ENCODE data around the gene OSBPL3. TPM values are rescaled to one million over a fixed set of nuclear protein-coding genes. Genes with fewer than 3 reads are reported as not detected.

Gene OSBPL3
- total RNA-seq, 1 experiment from 2014 or later: 8.6 TPM

- Histone ChIP-seq H2BK20ac (ENCODE audit: low read depth, low read length, poor library complexity, severe bottlenecking) (no peak overlapping the region), H3K23ac (ENCODE audit: insufficient read length, low read depth, low read length) (no peak overlapping the region), H4K91ac (ENCODE audit: insufficient read length, low read depth, low read length) (no peak overlapping the region), H4K5ac (ENCODE audit: insufficient read length, low read depth, low read length) (no peak overlapping the region), H3T11ph (ENCODE audit: low read length) (no peak overlapping the region), H2AFZ (ENCODE audit: low read length) (no peak overlapping the region), H2BK15ac (ENCODE audit: low read depth, low read length) (no peak overlapping the region), H3K23me2 (ENCODE audit: insufficient read length, low read depth, low read length, poor library complexity, severe bottlenecking) (no peaks in the 10 kb centered on the region), H2BK120ac (ENCODE audit: low read depth, low read length, poor library complexity, severe bottlenecking) (no peak overlapping the region), H2AK5ac (ENCODE audit: insufficient read length, low read length) (no peak overlapping the region), H4K20me1 (ENCODE audit: control insufficient read depth, insufficient read depth, insufficient read length) (no peaks in the 10 kb centered on the region), H3K79me1 (ENCODE audit: insufficient read depth, low read depth, low read length, poor library complexity, severe bottlenecking) (no peaks in the 10 kb centered on the region), H2BK5ac (ENCODE audit: insufficient read length, low read length) (no peak overlapping the region), H3K27ac (ENCODE audit: insufficient read length, low read depth, low read length) (no peak overlapping the region), H3K9me3 (ENCODE audit: control insufficient read depth, low read depth, low read length) (no peaks in the 10 kb centered on the region), H3K79me2 (ENCODE audit: insufficient read depth, low read length) (0 out of 2 replicates have a peak, but pooled peaks cover 2% of the 10 kb centered on the region), H2BK12ac (ENCODE audit: insufficient read length, low read depth, low read length) (no peak overlapping the region), H3K56ac (ENCODE audit: insufficient read length, low read depth, low read length) (no peak overlapping the region), H3K4me1 (ENCODE audit: insufficient read depth, low read length) (no peaks in the 10 kb centered on the region), H3K27me3 (ENCODE audit: insufficient read depth, low read length) (no peaks in the 10 kb centered on the region), H3K18ac (ENCODE audit: insufficient read length, low read depth, low read length) (no peak overlapping the region), H3K14ac (ENCODE audit: insufficient read depth, low read length) (no peak overlapping the region), H3K9ac (ENCODE audit: extremely low read depth, insufficient read length, low read length) (no peak overlapping the region), H4K8ac (replicated peaks; ENCODE audit: insufficient read length, low read depth, low read length) (no peak overlapping the region), H3K4me2 (ENCODE audit: insufficient read depth, insufficient read length, low read length) (no peak overlapping the region), H3K4ac (ENCODE audit: low read depth, low read length) (no peak overlapping the region)
- WGBS (ENCODE audit: extremely low coverage, insufficient read length, low lambda C conversion rate): no CpG with 5 or more reads among the region's 2 CpGs
- no peak overlapping the region for H3K27ac Mint-ChIP-seq
- H3K4me3 Mint-ChIP-seq: no peak overlapping the region
- DNase-seq: no peak
- no peaks in the 10 kb centered on the region for H3K9me3 Mint-ChIP-seq
- H3K4me1 Mint-ChIP-seq: peaks cover 0 to 3% of the 10 kb centered on the region in 2 experiments; a peak in 2 of 4 replicates
- no peak for TF ChIP-seq CTCF (conservative IDR thresholded peaks at IDR 0.05)
- H3K36me3 Mint-ChIP-seq (ENCODE audit: insufficient read depth in 1 of 3, low read depth in 3 of 3): no peaks in the 10 kb centered on the region
- H3K27me3 Mint-ChIP-seq (ENCODE audit: low read depth): no peaks in the 10 kb centered on the region
These were observed 77.0 kb downstream of the OSBPL3 start for GRCh38 chr7:24902931-24903330.

Data from H9 (cell line).